IMR-90 (cell line): ENCODE results near the gene NXPH1. TPM values are rescaled to one million over a fixed set of nuclear protein-coding genes. Genes with fewer than 3 reads are reported as not detected.

ENCODE experiments used
- polyA plus RNA-seq, 3 experiments: library from polyadenylated mRNA; depleted of rRNA; stranded (reverse); fragments of >200 nt; gene quantifications; 2 replicates each; pipeline ENCODE4 v1.2.3, GENCODE V29; 2012; ENCODE audit warnings: low replicate concordance in 1 of 3
- total RNA-seq: library from RNA; depleted of rRNA; stranded (reverse); fragments of >200 nt; gene quantifications from 2 replicates; pipeline ENCODE4 v1.2.3, GENCODE V29; 2012; rRNA removed

The NXPH1 gene
- total and polyA plus RNA-seq, 2 of the 4 experiments (the other 2 are of a cell fraction): not detected

Other genes starting within 250 kb of the NXPH1 start
- gene ICA1, start 171.4 kb upstream of the NXPH1 start, total RNA-seq: not detected in 2 replicates
- gene ICA1, start 171.4 kb upstream of the NXPH1 start, polyA plus RNA-seq (2012; rRNA removed): not detected in 2 replicates